K562 (cell line): ENCODE measurements around the gene MVK.

Experiments used
- ATF1 ChIP-seq, 2 experiments: fragments of 450-650 bp in 1 of 2; IDR thresholded peaks; 2 replicates each; pipeline ENCODE4 v1.6.1; 2016; ENCODE audit warnings: missing compliant biosample characterization in 1 of 2, missing genetic modification characterization in 1 of 2
- BCL6 ChIP-seq: fragments of 250-450 bp; sonication (Bioruptor Pico); IDR thresholded peaks from 2 replicates; pipeline ENCODE4 v1.4.0; 2020
- ELF2 ChIP-seq: fragments of 250-450 bp; sonication (Bioruptor Pico); IDR thresholded peaks from 2 replicates; pipeline ENCODE4 v1.5.0; 2021; ENCODE audit warnings: mild to moderate bottlenecking
- HCFC1 ChIP-seq: IDR thresholded peaks from 2 replicates; pipeline ENCODE4 v1.6.1; 2012; ENCODE audit warnings: low read depth, low read length, improper control_type of control experiment
- KLF1 ChIP-seq: fragments of 450-650 bp; IDR thresholded peaks from 2 replicates; pipeline ENCODE4 v1.6.1; 2016; ENCODE audit warnings: missing genetic modification characterization, missing compliant biosample characterization
- NFE2 ChIP-seq: IDR thresholded peaks from 2 replicates; pipeline ENCODE4 v1.6.1; 2014; ENCODE audit warnings: antibody characterized with exemption, low read depth
- POLR2AphosphoS5 ChIP-seq: IDR thresholded peaks from 2 replicates; pipeline ENCODE4 v1.6.1; 2011; ENCODE audit warnings: mild to moderate bottlenecking, low read depth, low read length, moderate library complexity; ENCODE audit not compliant: control insufficient read depth, insufficient read depth
- SIN3A ChIP-seq, 2 experiments: fragments of 150-350 bp in 1 of 2; IDR thresholded peaks; 2 replicates each; pipeline ENCODE4 v1.6.1; 2011 to 2016; ENCODE audit warnings: borderline replicate concordance in 2 of 2, low read depth in 2 of 2, low read length in 2 of 2, mild to moderate bottlenecking in 2 of 2, moderate library complexity in 2 of 2; ENCODE audit not compliant: control insufficient read depth in 1 of 2
- TCF7 ChIP-seq: sonication (generic); IDR thresholded peaks from 2 replicates; pipeline ENCODE4 v1.6.1; 2016; ENCODE audit warnings: antibody characterized with exemption, borderline replicate concordance
- ZC3H8 ChIP-seq: fragments of 450-650 bp; IDR thresholded peaks from 2 replicates; pipeline ENCODE4 v1.6.1; 2017
- ZNF75A ChIP-seq: fragments of 450-650 bp; formaldehyde crosslinking; IDR thresholded peaks from 2 replicates; pipeline ENCODE4 v1.4.0; 2020; ENCODE audit warnings: mild to moderate bottlenecking
- TF ChIP-seq, protein P1 (sequence below), 3 experiments: IDR thresholded peaks in 2 of 3; conservative IDR thresholded peaks in 1 of 3; 2 replicates each; pipeline ENCODE4 v1.5.1; 2011 to 2012; ENCODE audit warnings: low read length in 3 of 3, mild to moderate bottlenecking in 3 of 3, control low read depth in 2 of 3, improper control_type of control experiment in 1 of 3, inconsistent platforms in 1 of 3, low read depth in 1 of 3, mixed read lengths in 1 of 3, moderate library complexity in 1 of 3; ENCODE audit not compliant: insufficient read depth in 2 of 3

- TF ChIP-seq, protein P1, sequence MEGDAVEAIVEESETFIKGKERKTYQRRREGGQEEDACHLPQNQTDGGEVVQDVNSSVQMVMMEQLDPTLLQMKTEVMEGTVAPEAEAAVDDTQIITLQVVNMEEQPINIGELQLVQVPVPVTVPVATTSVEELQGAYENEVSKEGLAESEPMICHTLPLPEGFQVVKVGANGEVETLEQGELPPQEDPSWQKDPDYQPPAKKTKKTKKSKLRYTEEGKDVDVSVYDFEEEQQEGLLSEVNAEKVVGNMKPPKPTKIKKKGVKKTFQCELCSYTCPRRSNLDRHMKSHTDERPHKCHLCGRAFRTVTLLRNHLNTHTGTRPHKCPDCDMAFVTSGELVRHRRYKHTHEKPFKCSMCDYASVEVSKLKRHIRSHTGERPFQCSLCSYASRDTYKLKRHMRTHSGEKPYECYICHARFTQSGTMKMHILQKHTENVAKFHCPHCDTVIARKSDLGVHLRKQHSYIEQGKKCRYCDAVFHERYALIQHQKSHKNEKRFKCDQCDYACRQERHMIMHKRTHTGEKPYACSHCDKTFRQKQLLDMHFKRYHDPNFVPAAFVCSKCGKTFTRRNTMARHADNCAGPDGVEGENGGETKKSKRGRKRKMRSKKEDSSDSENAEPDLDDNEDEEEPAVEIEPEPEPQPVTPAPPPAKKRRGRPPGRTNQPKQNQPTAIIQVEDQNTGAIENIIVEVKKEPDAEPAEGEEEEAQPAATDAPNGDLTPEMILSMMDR (IDR thresholded peaks at IDR 0.05 in 2 of 3, conservative IDR thresholded peaks at IDR 0.05 in 1 of 3; ENCODE audit: insufficient read depth in 2 of 3, low read depth in 1 of 3, low read length in 3 of 3): no peak
- TF ChIP-seq ZNF75A (CRISPR knock-in tag) (no peak), ATF1 (CRISPR knock-in tag; IDR thresholded peaks at IDR 0.05) (no peak), ATF1 (tag; IDR thresholded peaks at IDR 0.05) (no peak), KLF1 (tag) (no peak), NFE2 (no peak), TCF7 (no peak), ELF2 (no peak), ZC3H8 (no peak), SIN3A (IDR thresholded peaks at IDR 0.05; ENCODE audit: borderline replicate concordance in 2 of 2, control insufficient read depth in 1 of 2, low read depth in 2 of 2, low read length in 2 of 2) (no peak), POLR2AphosphoS5 (no peak), HCFC1 (no peak), BCL6 (CRISPR knock-in tag) (no peak)
Measured at GRCh38 chr12:109609342-109609741, 35.7 kb downstream of the MVK start.
